ENCODE measurements around the gene DCTN3.

- TF ChIP-seq RAD21 (IDR thresholded peaks at IDR 0.05; ENCODE audit: low read depth) (no peak), USF1 (IDR thresholded peaks at IDR 0.05) (no peak), TAF1 (IDR thresholded peaks at IDR 0.05; ENCODE audit: low read depth) (no peak)
Measured at GRCh38 chr9:34577400-34578240, 42.7 kb downstream of the DCTN3 start.

Data from Ishikawa (cell line).